Transverse colon (tissue), 4 donors: ENCODE results near the gene VEGFA. TPM values are rescaled to one million over a fixed set of nuclear protein-coding genes. Genes with fewer than 3 reads are reported as not detected.

ENCODE experiments used
- DNase-seq: peaks from one replicate; pipeline ENCODE4 v3.0.0-alpha.2; 2019
- H3K27ac ChIP-seq, 4 donors: fragments of 200-600 bp; sonication (generic); 2 replicates each; pipeline ENCODE4 v1.5.1; 2016 to 2018; ENCODE audit warnings: inconsistent platforms in 4 of 4
- H3K27me3 ChIP-seq: fragments of 200-600 bp; sonication (generic); 2 replicates; pipeline ENCODE4 v1.5.1; 2017; ENCODE audit warnings: inconsistent platforms
- H3K36me3 ChIP-seq, 4 donors: fragments of 200-600 bp; sonication (generic); 2 replicates each; pipeline ENCODE4 v1.5.1; 2017 to 2019; ENCODE audit warnings: inconsistent platforms in 4 of 4
- H3K4me1 ChIP-seq, 4 donors: fragments of 200-600 bp; sonication (generic); 2 replicates each; pipeline ENCODE4 v1.5.1; 2017 to 2020; ENCODE audit warnings: inconsistent platforms in 4 of 4
- H3K4me3 ChIP-seq, 4 donors: fragments of 200-600 bp; sonication (generic); 1 replicate in 1 of 4; 2 replicates in 3 of 4; pipeline versions ENCODE4 v1.5.1 to v1.6.1; 2017 to 2019; ENCODE audit warnings: inconsistent platforms in 4 of 4
- H3K9me3 ChIP-seq, 2 donors: fragments of 200-600 bp; sonication (generic); 2 replicates each; pipeline ENCODE4 v1.5.1; 2017 to 2019; ENCODE audit warnings: inconsistent platforms in 2 of 2
- EP300 ChIP-seq: sonication (generic); formaldehyde crosslinking; IDR thresholded peaks from one replicate; pipeline ENCODE4 v1.6.1; 2017; ENCODE audit warnings: antibody characterized with exemption, low read depth
- POLR2A ChIP-seq: fragments of 450-650 bp; IDR thresholded peaks from one replicate; pipeline ENCODE4 v1.6.1; 2016; ENCODE audit warnings: antibody characterized with exemption, mild to moderate bottlenecking, moderate library complexity
- POLR2AphosphoS5 ChIP-seq, 3 donors: sonication (generic); formaldehyde crosslinking; IDR thresholded peaks; one replicate each; pipeline ENCODE4 v1.6.1; 2016; ENCODE audit warnings: antibody characterized with exemption in 3 of 3
- WGBS, 2 donors: methylation state at CpG; one replicate each; pipeline ENCODE4 v1.1.5; 2018; ENCODE audit warnings: low coverage in 1 of 2; 5-methylcytosine and 5-hydroxymethylcytosine counted together
- in situ Hi-C, 4 donors: fragments of 200-750 bp; cut with MboI; loops; one replicate each; pipeline versions ENCODE4 v1.15.0 to v1.15.1; 2017; ENCODE audit warnings: low sequenced_read_pairs in 3 of 4, low pct_ligation_motif_present in 1 of 4, low pct_unique_long_range_greater_than_20kb in 1 of 4
- intact Hi-C: fragments of 100-400 bp; cut with DNase I; formaldehyde crosslinking; loops from one replicate; pipeline ENCODE4 v1.15.1; 2023; ENCODE audit warnings: low total_unique reads
- total RNA-seq, 4 donors: library from RNA; depleted of rRNA; stranded (reverse); fragments of >200 nt; gene quantifications; one replicate each; pipeline ENCODE4 v1.1.0, GENCODE V29; 2016
- TF ChIP-seq, protein P1 (sequence below), 5 experiments: fragments of 200-600 bp in 3 of 5; fragments of 450-650 bp in 2 of 5; sonication (generic) in 3 of 5; IDR thresholded peaks; 1 replicate in 2 of 5; 2 replicates in 3 of 5; pipeline ENCODE4 v1.5.1; 2016 to 2017; ENCODE audit warnings: antibody characterized with exemption in 5 of 5, inconsistent platforms in 3 of 5, mild to moderate bottlenecking in 2 of 5, moderate library complexity in 1 of 5

VEGFA gene
- 100 to 1,000 TPM; 131 to 608 (median 203) TPM for total RNA-seq

DNA sequence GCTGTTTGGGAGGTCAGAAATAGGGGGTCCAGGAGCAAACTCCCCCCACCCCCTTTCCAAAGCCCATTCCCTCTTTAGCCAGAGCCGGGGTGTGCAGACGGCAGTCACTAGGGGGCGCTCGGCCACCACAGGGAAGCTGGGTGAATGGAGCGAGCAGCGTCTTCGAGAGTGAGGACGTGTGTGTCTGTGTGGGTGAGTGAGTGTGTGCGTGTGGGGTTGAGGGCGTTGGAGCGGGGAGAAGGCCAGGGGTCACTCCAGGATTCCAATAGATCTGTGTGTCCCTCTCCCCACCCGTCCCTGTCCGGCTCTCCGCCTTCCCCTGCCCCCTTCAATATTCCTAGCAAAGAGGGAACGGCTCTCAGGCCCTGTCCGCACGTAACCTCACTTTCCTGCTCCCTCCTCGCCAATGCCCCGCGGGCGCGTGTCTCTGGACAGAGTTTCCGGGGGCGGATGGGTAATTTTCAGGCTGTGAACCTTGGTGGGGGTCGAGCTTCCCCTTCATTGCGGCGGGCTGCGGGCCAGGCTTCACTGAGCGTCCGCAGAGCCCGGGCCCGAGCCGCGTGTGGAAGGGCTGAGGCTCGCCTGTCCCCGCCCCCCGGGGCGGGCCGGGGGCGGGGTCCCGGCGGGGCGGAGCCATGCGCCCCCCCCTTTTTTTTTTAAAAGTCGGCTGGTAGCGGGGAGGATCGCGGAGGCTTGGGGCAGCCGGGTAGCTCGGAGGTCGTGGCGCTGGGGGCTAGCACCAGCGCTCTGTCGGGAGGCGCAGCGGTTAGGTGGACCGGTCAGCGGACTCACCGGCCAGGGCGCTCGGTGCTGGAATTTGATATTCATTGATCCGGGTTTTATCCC, at the start of gene VEGFA:
Gene VEGFA (plus strand): TSS at position 686 of the 846 bp plus-strand sequence.
- TF ChIP-seq EP300, result no peak
- TF ChIP-seq, protein P1, sequence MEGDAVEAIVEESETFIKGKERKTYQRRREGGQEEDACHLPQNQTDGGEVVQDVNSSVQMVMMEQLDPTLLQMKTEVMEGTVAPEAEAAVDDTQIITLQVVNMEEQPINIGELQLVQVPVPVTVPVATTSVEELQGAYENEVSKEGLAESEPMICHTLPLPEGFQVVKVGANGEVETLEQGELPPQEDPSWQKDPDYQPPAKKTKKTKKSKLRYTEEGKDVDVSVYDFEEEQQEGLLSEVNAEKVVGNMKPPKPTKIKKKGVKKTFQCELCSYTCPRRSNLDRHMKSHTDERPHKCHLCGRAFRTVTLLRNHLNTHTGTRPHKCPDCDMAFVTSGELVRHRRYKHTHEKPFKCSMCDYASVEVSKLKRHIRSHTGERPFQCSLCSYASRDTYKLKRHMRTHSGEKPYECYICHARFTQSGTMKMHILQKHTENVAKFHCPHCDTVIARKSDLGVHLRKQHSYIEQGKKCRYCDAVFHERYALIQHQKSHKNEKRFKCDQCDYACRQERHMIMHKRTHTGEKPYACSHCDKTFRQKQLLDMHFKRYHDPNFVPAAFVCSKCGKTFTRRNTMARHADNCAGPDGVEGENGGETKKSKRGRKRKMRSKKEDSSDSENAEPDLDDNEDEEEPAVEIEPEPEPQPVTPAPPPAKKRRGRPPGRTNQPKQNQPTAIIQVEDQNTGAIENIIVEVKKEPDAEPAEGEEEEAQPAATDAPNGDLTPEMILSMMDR (IDR thresholded peaks at IDR 0.05), result peak; percentile 97 to 99 (median 99)
- peak; percentile 94 for TF ChIP-seq POLR2A
- TF ChIP-seq POLR2AphosphoS5 (IDR thresholded peaks at IDR 0.05), result peak; percentile 90 to 93 (median 92)
- H3K4me1 ChIP-seq, result peaks cover 7 to 67% (median 50%) of the 10 kb centered on the region in 4 donors
- intact Hi-C loops, result loop anchor here (1.0 to 5.0 kb wide), 2 partner anchors 309 to 383 kb away; no protein-coding TSS in a partner anchor
- WGBS, 2 donors, result 0 to 1% methylated on average over 9 to 45 of the region's 62 CpGs
- no peaks in the 10 kb centered on the region for H3K27me3 ChIP-seq
- no peaks in the 10 kb centered on the region for H3K9me3 ChIP-seq
- DNase-seq, result peak; percentile 92
- peak within 1 kb of the TSS; percentile 68 to 88 (median 83) for H3K4me3 ChIP-seq
- peak within 1 kb of the TSS; percentile 96 to 99 (median 96) for H3K27ac ChIP-seq
- in situ Hi-C loops, result loop anchor here (5.0 to 25.0 kb wide), 6 partner anchors 105 to 315 kb away; no protein-coding TSS in a partner anchor
- no peaks in the 10 kb centered on the region for H3K36me3 ChIP-seq

DNA sequence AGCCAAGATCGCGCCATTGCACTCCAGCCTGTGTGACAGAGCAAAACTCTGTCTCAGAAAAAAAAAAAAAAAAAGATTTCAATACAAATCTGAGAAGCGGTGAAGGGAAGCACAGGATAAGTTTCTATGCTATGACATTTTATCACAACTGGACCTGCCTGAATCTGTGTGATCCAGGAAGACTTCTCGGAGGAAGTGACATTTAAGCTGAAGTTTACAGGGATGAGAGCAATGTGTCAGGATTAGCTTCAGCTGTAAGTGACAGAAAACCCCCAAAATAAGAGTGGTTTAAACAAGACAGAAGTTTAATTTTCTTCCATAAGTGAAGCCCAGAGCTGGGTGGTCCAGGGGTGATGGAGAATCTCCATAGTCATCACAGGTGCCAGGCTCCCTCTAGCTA, 49.0 kb upstream of the VEGFA start:
- Histone ChIP-seq H3K27ac (no peak overlapping the region), H3K4me3 (no peak overlapping the region), H3K36me3 (no peaks in the 10 kb centered on the region), H3K9me3 (no peaks in the 10 kb centered on the region), H3K4me1 (peaks cover 4 to 21% (median 15%) of the 10 kb centered on the region in 4 donors), H3K27me3 (no peaks in the 10 kb centered on the region)
- in situ Hi-C loops (no loop called here), intact Hi-C loops (no loop called here)
- TF ChIP-seq POLR2AphosphoS5 (IDR thresholded peaks at IDR 0.05) (no peak), EP300 (no peak), POLR2A (no peak)
- TF ChIP-seq, protein P1 (IDR thresholded peaks at IDR 0.05), result no peak
- WGBS, 2 donors, result 82 to 100% methylated on average over 2 to 4 of the region's 4 CpGs
- no peak for DNase-seq

DNA sequence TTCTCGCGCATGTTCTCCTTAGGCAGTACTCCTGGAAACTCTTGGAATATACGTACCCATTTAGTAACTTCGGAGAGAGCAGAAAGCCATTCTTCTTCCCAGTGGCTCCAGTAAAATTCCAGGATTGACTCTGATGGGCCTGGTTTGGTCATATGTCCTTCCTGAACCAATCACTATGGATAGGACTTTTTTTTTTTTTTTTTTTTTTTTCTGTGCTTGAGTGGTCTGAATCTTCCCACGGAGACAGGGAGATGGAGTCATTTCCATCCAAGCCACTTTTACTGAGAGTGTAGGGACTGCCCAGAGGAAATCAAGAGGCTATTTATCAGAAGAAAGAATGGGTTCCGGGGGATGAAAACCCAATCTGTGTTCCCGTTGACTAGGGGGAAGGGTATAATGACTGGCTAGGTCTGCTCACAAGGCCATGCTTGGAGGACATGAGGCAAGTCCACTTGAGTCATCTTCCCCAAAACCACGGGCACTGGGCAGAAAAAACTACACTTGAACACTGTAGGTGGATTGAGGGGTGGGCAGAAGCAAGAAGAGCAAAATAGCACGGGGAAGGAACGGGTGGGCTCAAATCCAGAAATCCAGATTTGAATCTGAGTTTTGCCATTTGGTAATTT, 47.0 kb upstream of the VEGFA start:
- peaks cover 4 to 18% (median 14%) of the 10 kb centered on the region in 4 donors for H3K4me1 ChIP-seq
- TF ChIP-seq POLR2A (no peak), EP300 (no peak), POLR2AphosphoS5 (IDR thresholded peaks at IDR 0.05) (no peak)
- TF ChIP-seq, protein P1 (IDR thresholded peaks at IDR 0.05), result no peak
- H3K27ac ChIP-seq, result no peak overlapping the region
- H3K27me3 ChIP-seq, result no peaks in the 10 kb centered on the region
- no peaks in the 10 kb centered on the region for H3K9me3 ChIP-seq
- in situ Hi-C loops, result no loop called here
- no peaks in the 10 kb centered on the region for H3K36me3 ChIP-seq
- H3K4me3 ChIP-seq, result no peak overlapping the region
- intact Hi-C loops, result no loop called here
- no peak for DNase-seq
- 74 to 77% methylated on average over 8 to 10 of the region's 10 CpGs for WGBS, 2 donors

GRCh38 chr6:43723737-43724295, 46.2 kb upstream of the VEGFA start:
- intact Hi-C loops, result no loop called here

More at GRCh38 chr6:43723737-43724295, 46.2 kb upstream of the VEGFA start:
- H3K4me3 ChIP-seq, result no peak overlapping the region
- H3K4me1 ChIP-seq, result peaks cover 4 to 20% (median 14%) of the 10 kb centered on the region in 4 donors
- WGBS, 2 donors, result 46% methylated on average over 9 of the region's 9 CpGs; no CpG with 5 or more reads in 1 of the 2 donors
- DNase-seq, result peak; percentile 90
- no peaks in the 10 kb centered on the region for H3K36me3 ChIP-seq
- H3K9me3 ChIP-seq, result no peaks in the 10 kb centered on the region
- H3K27ac ChIP-seq, result peak overlapping the region in 1 of 4 donors; percentile 9
- in situ Hi-C loops, result no loop called here
- no peak for TF ChIP-seq EP300
- TF ChIP-seq, protein P1 (IDR thresholded peaks at IDR 0.05), result peak; percentile 46 to 89 (median 63)
- TF ChIP-seq POLR2AphosphoS5 (IDR thresholded peaks at IDR 0.05), result peak in 1 of 3 donors; percentile 24
- TF ChIP-seq POLR2A, result no peak
- no peaks in the 10 kb centered on the region for H3K27me3 ChIP-seq
